Smooth muscle cell of the brain vasculature (primary cell): Measurements from ENCODE around the gene KIF5B.
"Not testable (repeated sequence)": the region's sequence is repeated elsewhere in the genome, so short reads cannot be mapped to it uniquely, and the experiment has no call there.

Experiments used
- DNase-seq: peaks from one replicate; pipeline ENCODE4 v3.0.0-alpha.2; 2012; ENCODE audit warnings: low read depth, low spot score

Gene KIF5B

GRCh38 chr10:32056136-32057035, at the start of gene KIF5B:
Gene KIF5B (minus strand): TSS chr10:32056425. CDS start chr10:32055973, 452 bp downstream.
- peak; percentile 56 for DNase-seq

- no peak for DNase-seq
These were observed 49.7 kb upstream of the KIF5B start for GRCh38 chr10:32105782-32106382.

- no peak for DNase-seq
These were observed 48.6 kb upstream of the KIF5B start for GRCh38 chr10:32104622-32105509.

- no peak for DNase-seq
These were observed 48.0 kb upstream of the KIF5B start for GRCh38 chr10:32104181-32104580.

GRCh38 chr10:32103721-32104120, 47.5 kb upstream of the KIF5B start:
- no peak for DNase-seq

GRCh38 chr10:32098566-32099259, 42.5 kb upstream of the KIF5B start:
- DNase-seq, result not testable (repeated sequence)

GRCh38 chr10:32095116-32095733, 39.0 kb upstream of the KIF5B start:
- DNase-seq, result no peak

- no peak for DNase-seq
These were observed 37.4 kb upstream of the KIF5B start for GRCh38 chr10:32093650-32094049.

GRCh38 chr10:32091046-32091445, 34.8 kb upstream of the KIF5B start:
- DNase-seq, result no peak

- DNase-seq, result no peak
These were observed 28.1 kb upstream of the KIF5B start for GRCh38 chr10:32084185-32084851.

- DNase-seq, result no peak
These were observed 21.8 kb upstream of the KIF5B start for GRCh38 chr10:32077896-32078485.

GRCh38 chr10:32073659-32074058, 17.4 kb upstream of the KIF5B start:
- DNase-seq, result no peak

GRCh38 chr10:32073128-32073527, 16.9 kb upstream of the KIF5B start:
- no peak for DNase-seq

GRCh38 chr10:32072025-32072800, 16.0 kb upstream of the KIF5B start:
- DNase-seq, result no peak

- no peak for DNase-seq
These were observed 14.4 kb upstream of the KIF5B start for GRCh38 chr10:32070645-32071044.

- DNase-seq, result no peak
These were observed 12.3 kb upstream of the KIF5B start for GRCh38 chr10:32068569-32068968.

- DNase-seq, result not testable (repeated sequence)
These were observed 11.7 kb upstream of the KIF5B start for GRCh38 chr10:32067931-32068330.

GRCh38 chr10:32065856-32066255, 9.6 kb upstream of the KIF5B start:
- no peak for DNase-seq

GRCh38 chr10:32061440-32061839, 5.2 kb upstream of the KIF5B start:
- DNase-seq, result no peak
